ENCODE results near the gene ASXL1.

Gene ASXL1

GRCh38 chr20:32480371-32481241, 122.5 kb downstream of the ASXL1 start:
- H3K36me3 ChIP-seq, result peaks cover 5% of the 10 kb centered on the region; the same call in 1 of the 2 replicates
- DNase-seq, result no peak
- H3K9me3 ChIP-seq (ENCODE audit: severe bottlenecking), result no peaks in the 10 kb centered on the region
- no peaks in the 10 kb centered on the region for H3K27me3 ChIP-seq (ENCODE audit: insufficient read depth, low read depth, severe bottlenecking)
- no peak for TF ChIP-seq CTCF (IDR thresholded peaks at IDR 0.05; ENCODE audit: low read depth, low read length)
- H3K27ac ChIP-seq, result peak overlapping the region; percentile 88
- peak overlapping the region; percentile 52 for H3K4me3 ChIP-seq (ENCODE audit: low read depth, low read length)

DNA sequence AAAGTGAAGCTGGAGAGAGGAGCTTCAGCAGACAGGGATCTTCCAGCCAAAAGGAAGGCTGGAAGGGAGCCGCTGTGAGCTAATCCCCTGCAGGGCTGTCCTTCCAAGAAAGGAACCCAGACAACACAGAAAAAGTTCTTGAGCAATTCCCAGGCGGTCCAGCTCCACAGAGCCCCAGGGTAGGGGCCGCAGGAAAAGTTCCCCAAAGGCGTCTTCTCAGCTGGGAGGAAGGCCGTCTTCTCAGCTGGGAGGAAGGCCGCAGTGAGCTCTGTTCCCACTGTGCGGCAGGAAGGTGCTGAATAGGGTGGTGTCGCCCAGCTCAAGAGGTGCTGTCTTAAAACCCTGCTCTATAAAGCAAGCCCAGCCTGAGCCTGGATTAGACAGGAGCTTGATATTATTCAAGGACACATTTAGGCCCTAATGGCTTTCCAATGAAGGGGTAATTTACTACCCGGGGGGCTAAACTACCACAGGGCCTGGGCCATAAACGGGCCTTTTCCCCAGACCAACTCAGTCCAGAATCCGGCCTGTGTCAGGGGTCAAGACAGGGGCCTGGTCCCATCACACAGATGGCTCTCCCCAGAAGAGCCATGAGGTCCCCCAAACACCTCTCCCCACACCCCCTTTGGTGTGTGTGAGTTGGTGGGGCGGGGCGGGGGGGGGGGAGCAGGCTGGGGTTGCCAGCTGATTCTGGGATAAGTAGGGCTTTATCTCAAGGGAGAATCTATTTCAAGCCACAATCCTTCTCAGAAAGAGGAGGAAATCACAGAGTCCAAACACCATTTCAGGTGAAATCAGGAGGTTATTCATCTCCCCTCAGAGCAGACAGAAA, 123.4 kb downstream of the ASXL1 start:
- Histone ChIP-seq H3K27me3 (ENCODE audit: insufficient read depth, low read depth, severe bottlenecking) (no peaks in the 10 kb centered on the region), H3K36me3 (peaks cover 5% of the 10 kb centered on the region; the same call in 1 of the 2 replicates), H3K4me3 (ENCODE audit: low read depth, low read length) (peak overlapping the region; percentile 52), H3K9me3 (ENCODE audit: severe bottlenecking) (no peaks in the 10 kb centered on the region), H3K27ac (peak overlapping the region; percentile 88)
- no peak for TF ChIP-seq CTCF (IDR thresholded peaks at IDR 0.05; ENCODE audit: low read depth, low read length)
- DNase-seq, result peak; percentile 67

GRCh38 chr20:32482143-32482441, 124.0 kb downstream of the ASXL1 start:
- Histone ChIP-seq H3K27ac (peak overlapping the region; percentile 88), H3K36me3 (peaks cover 5% of the 10 kb centered on the region; the same call in 1 of the 2 replicates), H3K9me3 (ENCODE audit: severe bottlenecking) (no peaks in the 10 kb centered on the region), H3K4me3 (ENCODE audit: low read depth, low read length) (peak overlapping the region; percentile 52), H3K27me3 (ENCODE audit: insufficient read depth, low read depth, severe bottlenecking) (no peaks in the 10 kb centered on the region)
- TF ChIP-seq CTCF (IDR thresholded peaks at IDR 0.05; ENCODE audit: low read depth, low read length), result no peak
- DNase-seq, result no peak

- H3K27ac ChIP-seq, result peak overlapping the region; percentile 88
- H3K27me3 ChIP-seq (ENCODE audit: insufficient read depth, low read depth, severe bottlenecking), result no peaks in the 10 kb centered on the region
- no peaks in the 10 kb centered on the region for H3K9me3 ChIP-seq (ENCODE audit: severe bottlenecking)
- peak overlapping the region; percentile 52 for H3K4me3 ChIP-seq (ENCODE audit: low read depth, low read length)
- peak; percentile 61 for DNase-seq
- peaks cover 5% of the 10 kb centered on the region; the same call in 1 of the 2 replicates for H3K36me3 ChIP-seq
- no peak for TF ChIP-seq CTCF (IDR thresholded peaks at IDR 0.05; ENCODE audit: low read depth, low read length)
These were observed 124.5 kb downstream of the ASXL1 start for GRCh38 chr20:32482442-32483261.

DNA sequence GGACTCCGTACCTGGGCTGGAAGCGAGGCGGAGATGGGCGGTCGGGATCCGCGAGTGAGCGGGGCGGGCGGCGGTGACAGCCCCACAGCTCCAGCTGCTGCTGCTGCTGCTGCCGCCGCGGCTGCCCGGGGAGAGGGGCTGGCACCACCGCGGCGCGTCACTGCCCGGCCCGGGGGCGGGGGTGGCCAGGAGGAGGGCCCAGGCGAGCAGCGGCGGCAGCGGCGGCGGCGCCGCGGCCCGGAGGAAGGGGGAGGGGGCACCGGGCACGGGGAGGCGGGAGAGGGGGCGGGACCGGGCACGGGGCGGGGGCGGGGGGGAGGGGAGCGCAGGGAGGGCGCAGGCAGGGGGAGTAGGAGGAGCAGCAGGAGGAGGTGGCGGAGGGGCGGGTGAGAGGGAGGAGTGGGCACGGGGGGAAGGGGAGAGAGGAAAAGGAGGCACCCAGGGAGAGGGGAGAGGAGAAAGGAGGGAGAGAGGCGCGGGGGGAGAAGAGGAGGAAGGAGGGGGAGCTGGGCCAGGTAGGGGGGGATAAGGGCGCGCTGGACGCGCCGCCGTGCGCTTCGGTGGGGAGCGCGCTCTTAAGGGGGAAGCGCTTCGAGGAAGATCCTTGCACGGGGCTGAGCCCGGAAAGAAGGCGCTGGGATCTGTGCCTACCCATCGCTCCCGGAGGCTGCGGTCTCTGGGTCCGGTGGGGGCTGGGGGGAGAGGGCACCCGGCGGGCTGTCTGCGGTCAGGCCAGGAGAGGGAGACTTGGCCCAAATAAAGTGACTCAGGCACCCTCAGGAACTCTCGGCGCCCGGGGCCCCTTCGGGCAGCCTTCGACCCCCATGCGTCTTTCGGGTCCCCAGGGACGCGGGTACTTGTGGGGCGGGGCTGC, 125.5 kb downstream of the ASXL1 start:
- DNase-seq, result peak; percentile 97
- Histone ChIP-seq H3K27me3 (ENCODE audit: insufficient read depth, low read depth, severe bottlenecking) (no peaks in the 10 kb centered on the region), H3K4me3 (ENCODE audit: low read depth, low read length) (peak overlapping the region; percentile 80), H3K9me3 (ENCODE audit: severe bottlenecking) (no peaks in the 10 kb centered on the region), H3K36me3 (peaks cover 5% of the 10 kb centered on the region; the same call in 1 of the 2 replicates), H3K27ac (peak overlapping the region; percentile 99)
- TF ChIP-seq CTCF (IDR thresholded peaks at IDR 0.05; ENCODE audit: low read depth, low read length), result no peak

Data from WERI-Rb-1 (cell line).